UCSD-AML1 (cell line): ENCODE data around the gene WIPF2.
"Not testable (repeated sequence)": the region's sequence is repeated elsewhere in the genome, so short reads cannot be mapped to it uniquely, and the experiment has no call there.

ENCODE experiments used
- DNase-seq: peaks from one replicate; lab custom pipeline; 2025; ENCODE audit not compliant: unreplicated experiment; lab: John Stamatoyannopoulos, UW

WIPF2 gene

DNA sequence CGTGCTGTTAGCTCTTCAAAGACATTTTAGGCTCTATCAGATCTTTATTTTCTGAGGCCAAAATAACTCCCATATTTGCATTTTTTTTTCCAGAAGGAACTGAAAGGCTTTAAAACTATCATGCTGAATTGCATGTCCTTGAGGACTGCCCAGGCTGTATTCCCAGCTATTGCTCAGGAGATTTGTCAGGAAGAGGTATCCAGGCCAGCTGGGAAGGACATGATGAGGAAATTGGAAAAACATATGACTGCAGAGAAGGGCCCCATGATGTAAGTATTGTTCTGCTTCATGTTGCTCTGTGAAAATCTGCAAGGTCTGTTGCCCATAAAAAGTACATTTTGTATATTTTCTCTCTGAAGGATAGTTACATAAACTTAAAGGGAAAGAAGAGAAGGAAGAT lies 74.3 kb downstream of the WIPF2 start:
- DNase-seq = no peak

DNA sequence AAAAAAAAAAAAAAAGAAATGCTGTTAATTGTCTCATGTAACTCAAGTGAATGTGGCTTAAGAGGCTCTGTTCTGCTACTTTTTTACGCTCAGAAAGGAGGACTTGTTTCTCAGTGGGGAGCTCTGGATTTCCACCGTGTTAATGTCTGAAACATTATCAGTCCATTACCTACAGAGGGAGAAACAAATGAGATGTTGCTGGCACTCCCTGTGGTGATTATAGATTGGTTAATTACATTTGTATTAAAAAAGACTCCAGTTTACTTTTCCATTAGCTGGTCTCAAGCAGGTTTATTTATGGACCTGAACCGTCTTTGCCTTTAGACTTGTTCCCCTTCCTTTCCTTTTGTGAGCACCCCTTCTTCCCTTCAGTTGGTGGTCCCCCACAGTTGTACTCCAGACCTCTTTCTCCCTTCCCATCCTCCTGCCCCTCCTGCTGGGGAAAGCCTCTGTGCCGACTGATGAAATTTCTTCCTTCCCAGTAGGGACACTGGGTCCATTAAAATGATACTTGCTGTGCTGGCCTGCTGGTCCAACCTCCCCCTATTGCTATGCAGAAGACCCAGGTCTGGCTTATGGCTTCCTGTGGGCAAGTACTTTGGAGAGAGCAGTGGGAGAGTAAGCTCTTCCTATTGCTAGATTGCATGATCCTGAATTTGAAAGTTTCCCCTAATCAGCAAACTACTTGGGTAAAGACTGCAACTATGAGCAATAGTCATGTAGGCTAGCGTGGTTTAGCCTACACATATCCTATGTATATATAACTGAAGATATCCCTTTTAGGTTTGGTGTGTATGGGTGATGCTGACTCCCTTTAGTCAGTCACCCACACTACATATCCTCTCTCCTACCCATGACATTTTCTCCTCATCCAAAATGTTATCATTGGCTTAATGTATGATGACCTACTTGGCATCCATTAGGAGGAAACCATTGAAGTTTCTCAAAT lies 76.7 kb downstream of the WIPF2 start:
- no peak for DNase-seq

DNA sequence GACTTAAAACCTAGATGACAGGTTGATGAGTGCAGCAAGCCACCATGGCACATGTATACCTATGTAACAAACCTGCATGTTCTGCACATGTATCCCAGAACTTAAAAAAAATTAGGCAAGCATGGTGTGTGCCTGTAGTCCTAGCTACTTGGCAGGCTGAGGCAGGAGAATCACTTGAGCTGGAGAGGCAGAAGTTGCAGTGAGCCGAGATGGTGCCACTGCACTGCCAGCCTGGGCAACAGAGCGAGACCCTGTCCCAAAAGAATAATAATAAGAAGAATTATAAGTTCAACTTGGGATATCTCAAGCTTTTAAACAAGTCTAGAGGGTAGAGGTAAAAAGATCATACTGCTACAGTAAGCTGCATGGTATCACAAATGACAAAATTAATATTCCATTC lies 78.4 kb downstream of the WIPF2 start:
- no peak for DNase-seq

DNA sequence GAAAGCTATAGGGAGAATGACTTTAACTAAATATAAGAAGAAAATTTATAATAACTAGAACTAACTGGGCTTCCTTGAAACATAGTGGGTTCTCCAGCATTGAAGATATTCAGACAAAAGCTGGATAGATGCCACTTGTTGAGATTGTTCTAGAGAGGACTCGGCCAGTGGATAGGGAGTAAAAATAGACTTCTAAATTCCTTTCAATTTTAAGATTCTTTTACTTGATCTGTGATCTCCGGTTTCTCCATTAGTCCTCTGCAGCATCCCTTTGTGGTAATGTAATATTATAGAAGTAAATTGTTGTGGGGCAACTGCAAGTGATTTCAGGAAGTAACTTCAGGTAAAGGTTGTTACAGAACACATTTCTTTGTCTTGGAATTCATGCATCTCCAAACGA lies 79.6 kb downstream of the WIPF2 start:
- no peak for DNase-seq

DNA sequence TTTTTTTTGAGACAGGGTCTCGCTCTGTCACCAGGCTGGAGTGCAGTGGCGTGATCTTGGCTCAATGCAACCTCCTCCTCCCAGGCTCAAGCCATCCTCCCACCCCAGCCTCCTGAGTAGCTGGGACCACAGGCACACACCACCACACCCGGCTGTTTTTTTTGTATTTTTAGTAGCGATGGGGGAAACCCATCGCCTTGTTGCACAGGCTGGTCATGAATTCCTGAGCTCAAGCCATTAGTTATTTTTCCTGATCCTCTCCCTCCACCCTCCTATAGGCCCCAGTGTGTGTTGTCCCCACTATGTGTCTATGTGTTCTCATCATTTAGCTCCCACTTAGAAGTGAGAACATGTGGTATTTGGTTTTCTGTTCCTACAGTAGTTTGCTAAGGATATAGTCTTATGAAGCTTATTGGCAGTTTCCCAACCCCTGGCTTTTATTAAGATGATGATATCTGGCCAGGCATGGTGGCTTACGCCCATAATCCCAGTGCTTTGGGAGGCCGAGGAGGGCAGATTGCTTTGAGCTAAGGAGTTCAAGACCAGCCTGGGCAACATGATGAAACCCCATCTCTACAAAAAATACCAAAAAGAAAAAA lies 80.2 kb downstream of the WIPF2 start:
- not testable (repeated sequence) for DNase-seq

DNA sequence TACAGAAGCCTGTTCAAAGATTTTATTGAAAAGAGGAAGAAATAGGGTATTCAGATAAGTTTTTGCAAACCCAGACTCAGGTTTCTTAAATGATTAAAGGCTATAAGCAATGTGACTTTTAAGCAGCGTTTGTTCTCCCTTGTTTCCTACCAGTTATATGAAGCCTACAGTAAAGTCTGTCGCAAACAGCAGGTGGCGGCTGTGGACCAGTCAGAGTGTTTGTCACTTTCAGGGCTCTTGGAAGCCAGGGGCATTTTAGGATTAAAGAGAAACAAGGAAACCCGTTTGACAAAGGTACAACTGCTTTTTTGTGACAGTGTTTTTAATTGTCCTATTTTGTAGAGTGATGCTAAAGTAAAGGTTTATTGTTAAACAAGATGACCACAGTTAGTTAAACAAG lies 82.2 kb downstream of the WIPF2 start:
- peak; percentile 29 for DNase-seq

DNA sequence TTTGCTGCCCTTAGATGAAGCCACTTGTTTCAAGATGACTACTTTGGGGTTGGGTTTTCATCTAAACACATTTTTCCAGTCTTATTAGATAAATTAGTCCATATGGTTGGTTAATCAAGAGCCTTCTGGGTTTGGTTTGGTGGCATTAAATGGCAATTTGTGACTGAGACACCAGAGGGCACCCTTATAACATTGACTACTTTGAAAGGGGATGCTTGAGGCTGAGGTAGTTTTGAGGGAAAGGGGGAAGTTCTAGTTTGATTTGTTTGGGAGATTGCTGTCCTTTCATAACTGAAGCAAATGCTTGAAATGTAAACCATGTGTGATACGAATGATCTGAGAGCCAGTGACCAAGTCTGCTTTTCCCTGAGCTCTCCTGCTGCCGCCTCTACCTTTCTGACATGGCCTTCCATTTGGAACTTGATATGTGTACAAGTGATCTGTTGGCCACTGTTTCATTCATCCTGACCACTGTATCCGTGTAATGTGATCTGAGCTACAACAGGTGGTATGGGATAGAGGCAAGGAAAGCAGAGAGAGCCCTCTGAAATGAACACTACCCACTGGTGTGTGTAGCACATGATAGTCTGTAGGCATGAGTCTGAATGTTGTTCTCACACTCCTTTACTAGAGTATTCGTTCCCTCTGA lies 84.0 kb downstream of the WIPF2 start:
- no peak for DNase-seq

DNA sequence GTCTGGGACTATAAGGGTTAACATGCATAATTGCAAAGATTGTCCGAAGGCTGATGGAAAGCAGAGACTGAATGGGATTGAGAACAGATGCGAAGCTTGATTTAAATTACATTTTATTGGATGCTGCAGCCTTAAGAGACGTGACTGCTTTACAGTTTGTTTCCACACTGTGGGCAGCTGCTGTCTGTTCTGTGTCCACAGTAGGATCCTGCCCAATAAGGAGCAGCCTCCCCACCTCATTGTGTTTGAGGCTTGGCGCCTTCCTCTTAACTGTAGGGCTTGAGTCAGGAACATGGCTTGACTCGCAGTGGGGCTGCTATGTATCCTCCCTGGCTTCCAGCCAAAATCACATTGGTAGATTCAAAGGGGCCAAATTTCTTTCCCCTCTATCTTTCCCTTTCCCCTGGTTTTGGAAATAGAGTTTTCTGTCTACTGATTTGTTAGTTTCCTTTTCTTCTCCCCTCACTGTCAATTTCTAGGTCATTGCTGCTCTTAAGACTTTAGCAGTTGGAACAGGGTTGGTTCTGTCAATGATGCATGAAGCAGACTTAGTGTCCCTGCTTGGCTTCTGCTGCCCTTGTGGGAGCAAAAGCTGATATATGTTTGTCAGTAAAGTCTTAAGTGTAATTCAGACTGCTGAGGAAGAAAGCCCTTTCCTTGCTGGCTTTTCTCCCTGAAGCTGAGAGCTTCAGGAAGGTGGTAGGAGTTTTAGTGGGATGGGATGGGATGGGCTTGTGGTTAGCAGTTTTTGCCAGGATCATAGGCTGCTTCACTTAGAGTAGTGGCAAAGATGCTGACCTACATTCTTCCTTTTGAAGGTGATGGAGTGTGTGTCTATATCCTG lies 84.8 kb downstream of the WIPF2 start:
- DNase-seq = no peak

DNA sequence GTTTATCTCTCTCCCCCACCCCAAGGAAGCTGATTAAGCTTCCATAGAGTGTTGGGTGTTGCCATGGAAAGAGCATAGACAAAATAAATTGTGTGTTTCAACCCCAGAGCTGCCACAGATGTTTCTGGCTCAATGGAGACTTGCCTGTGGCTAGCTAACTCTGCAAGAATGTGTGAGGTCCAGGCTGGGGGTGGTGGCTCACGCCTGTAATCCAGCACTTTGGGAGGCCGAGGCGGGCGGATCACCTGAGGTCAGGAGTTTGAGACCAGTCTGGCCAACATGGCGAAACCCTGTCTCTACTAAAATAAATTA lies 85.4 kb downstream of the WIPF2 start:
- DNase-seq = not testable (repeated sequence)

DNA sequence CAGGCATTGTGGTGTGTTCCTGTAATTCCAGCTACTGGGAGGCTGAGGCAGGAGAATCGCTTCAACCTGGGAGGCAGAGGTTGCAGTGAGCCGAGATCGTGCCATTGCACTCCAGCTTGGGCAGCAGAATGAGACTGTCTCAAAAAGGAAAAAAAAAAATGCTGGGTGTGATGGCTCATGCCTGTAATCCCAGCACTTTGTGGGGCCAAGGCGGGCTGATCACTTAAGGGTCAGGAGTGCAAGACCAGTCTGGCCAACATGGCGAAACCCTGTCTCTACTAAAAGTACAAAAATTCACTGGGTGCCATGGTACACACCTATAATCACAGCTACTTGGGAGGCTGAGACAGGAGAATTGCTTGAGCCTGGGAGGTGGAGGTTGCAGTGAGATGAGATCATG lies 85.8 kb downstream of the WIPF2 start:
- not testable (repeated sequence) for DNase-seq

DNA sequence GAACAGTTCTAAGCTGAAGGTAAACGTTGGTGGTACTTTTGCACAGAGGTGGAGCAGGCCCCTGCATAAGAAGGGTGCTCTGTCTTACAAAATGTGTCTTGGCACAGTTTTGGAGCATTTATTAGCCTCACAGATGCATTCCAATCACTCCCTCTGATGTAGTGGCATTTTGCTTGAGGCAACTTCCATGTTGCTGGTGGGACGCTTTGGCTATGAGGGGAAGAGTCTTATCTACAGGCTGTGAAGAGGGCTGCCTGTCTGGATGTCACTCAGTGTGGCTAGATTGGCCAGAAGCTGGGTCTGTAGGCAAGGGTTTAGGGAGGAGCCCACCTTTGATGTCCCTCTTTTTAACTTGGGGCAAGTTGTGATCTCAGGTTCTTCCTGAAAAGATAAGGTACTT lies 87.3 kb downstream of the WIPF2 start:
- DNase-seq = no peak

DNA sequence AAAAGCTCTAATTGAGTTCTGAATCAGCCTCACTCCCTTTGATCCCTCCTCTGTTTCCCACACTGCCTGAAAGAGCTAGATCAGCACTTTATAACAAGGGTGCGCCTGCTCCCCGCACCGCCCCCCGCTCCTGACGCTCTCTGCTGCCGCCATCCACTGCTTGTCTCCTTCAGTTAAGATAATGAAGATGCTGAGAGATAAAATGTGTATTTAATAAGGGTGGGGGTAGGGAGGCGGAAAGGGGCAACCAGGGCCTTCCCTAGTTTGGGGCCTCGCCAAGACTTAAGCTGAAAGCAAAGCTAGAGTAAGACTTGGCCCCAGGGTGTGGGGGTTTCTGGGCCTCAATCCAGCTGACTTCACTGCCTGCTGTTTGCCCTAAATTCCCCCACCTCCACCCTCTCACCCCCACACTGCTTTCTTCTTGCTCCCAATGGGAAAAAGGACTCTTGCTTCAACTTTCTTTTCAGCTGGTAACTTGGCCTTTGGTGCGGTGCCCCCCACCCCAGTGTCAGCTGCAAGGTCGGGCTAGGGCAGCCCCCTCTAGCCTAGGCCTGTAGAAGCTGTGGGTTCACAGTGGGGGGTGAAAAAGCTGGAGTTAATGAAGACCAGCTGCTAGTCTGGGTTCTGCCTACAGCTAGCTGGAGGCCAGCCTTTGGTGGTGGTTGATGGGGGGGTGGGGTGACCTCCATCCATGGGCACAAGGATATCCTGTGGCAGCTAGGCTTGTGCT lies 88.1 kb downstream of the WIPF2 start:
- DNase-seq = peak; percentile 55

DNA sequence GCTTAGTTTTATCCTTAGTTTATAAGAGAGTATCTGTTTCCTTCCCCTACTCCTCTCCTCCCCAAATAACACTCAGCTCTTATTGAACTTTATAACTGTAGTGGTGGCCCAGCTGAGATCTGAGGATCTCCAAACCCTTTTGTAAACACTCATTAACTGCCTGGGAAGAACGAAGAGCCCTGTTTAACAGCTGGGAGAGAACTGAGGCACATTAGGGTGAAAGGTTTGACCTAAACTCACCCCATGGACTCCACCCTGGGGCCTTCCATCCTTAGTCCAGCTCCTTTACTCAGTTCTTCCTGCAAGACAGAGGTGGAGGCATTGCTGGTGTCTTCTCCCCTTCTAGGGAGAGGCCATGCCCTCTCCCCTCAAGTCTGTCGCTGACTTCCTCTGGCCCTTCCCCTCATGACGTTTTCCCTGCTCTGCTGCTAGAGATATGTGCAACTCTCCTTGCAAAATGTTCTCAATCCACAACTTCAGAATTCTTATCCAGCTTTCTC lies 88.7 kb downstream of the WIPF2 start:
- DNase-seq = peak; percentile 47

DNA sequence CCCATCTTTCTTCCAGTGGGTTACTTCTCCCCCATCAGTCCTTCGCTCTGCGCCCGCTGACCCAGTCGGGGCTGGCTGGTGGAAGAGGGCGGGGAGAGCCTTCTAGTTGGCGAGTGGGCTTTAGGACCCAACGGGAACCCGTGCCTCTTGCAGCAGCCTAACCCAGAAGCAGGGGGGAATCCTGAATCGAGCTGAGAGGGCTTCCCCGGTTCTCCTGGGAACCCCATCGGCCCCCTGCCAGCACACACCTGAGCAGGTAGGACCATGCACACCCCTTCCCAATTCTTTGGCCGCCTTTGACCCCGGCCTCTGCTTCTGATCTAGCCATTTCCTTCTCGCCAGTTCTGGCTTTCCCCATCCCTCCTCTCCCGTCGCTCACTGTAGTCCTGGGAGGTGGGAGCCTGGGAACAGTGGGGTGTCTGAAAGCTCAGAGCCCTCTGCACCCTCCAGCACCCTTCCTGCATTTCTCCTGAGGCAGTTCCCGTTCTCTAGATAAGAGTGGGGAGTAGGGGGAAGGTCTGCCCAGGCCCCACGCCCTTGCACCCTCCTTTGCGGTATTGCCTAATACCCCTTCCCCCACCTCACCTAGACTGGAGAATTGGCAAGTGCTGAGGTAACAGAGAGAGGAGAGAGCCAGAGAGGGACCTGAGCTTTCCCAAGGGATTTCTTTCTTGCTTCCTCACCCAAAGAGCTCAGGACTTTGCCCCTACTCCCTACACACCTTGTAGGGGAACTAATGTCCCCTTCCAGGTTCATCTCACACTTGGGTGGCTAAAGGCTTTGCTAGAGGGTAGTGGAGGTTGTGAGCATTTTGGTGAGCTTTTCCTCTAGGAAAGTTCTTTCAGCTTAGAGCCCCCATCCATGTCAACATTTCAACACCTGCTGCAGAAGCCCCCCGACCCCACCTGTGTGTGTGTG lies 90.2 kb downstream of the WIPF2 start, which contains the start of gene RARA:
Gene RARA (plus strand): TSS at position 150 of the 918 bp plus-strand sequence. CDS start 22,039 bp downstream, outside the sequence.
- DNase-seq = no peak

DNA sequence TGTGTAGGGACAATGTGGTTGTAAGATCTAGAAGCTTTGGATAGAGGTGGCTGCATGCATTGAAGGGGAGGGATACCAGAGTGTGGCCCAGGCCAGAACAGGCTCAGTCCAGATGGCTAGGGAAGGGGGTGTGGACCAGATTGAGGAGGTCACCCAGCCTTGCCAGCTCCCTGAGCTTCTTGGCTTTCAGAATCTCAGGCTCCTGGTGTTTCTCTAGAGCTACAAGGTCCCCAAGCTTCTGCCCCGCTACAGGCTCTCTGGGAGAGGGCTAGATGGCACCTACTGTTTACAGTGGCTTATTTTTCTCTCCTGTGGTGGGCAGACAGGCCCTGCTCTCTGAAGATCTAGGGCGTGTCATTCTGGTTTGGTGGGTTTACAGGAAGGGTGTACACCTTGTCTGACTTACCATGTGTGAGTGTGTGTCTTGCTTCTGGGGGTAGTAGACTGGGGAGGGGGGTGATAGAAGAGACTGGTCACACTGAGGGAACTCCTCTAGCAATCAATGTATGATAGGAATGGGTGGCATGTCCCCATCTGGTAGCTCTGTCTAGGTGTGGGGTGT lies 90.9 kb downstream of the WIPF2 start:
- no peak for DNase-seq

DNA sequence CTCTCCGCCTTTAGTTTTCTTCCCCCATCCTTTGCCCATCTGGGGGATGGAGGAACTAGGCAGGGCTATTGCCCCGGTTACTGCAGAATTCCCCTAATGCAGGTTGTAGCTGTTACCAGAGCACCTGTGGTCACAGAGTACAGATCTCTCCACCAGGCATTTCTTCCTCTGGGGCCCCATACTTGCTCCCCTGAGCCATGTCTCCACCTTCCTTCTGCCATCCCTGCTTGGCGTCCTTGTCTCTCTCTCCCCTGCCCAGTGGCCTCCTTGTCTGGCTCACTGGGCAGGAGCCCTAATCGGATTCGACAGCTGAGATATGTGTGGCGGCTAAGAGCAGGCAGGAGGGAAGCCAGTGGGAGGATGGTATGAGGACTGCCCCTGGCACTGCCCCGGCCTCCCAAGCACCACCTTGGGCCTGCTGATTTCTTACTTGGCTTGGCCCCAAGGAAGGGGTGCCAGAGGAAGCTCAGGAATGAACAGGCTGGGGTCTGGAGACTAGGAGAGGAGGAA lies 91.8 kb downstream of the WIPF2 start:
- no peak for DNase-seq

DNA sequence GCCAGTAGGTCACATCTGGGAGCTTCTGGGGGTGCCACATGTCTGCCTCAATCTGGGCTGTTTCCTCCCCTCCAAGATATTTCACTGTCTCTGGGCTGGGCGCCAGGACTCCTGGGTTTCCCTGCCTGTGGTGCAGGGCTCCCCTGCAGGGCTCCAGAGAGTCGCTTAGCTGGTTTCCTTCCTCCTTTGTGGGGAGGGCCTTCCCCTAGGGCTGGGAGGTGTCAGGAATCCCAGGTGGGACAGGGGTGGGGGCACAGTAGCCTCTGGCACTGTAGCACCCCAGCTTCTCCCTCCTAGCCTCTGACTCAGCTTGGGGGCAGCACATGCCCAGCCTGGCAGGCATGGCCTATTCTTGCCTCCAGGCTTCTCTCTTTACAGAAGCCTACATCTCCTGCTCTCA lies 92.5 kb downstream of the WIPF2 start:
- no peak for DNase-seq

DNA sequence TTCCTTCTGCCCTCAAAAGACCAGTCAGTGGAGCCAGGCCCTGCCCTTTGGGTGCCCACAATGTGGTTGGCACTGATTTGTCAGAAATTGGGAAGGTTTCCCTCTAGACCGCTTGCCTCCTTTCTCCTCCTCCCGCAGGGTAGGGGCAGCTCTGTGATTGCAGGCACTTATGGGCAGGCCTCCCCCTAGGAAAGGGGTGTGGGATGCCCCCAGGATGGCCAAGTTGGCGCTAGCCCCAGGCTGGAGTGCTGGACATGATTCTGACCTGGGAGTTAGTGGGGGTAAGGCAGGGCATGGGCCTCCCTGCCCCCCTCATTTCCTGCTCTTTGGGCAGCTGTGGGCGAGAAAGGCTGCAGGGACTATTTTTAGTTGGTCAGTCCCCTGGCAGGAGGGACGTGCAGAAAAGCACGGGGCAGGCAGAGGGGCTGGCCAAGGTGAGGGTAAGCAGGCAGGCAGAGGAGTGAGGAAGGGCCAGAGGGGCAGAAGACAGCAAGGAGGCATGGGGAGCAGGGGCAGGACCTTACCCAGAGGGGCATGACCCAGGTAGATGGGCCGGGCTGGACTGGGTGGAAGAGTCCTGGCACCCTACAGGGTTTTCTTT lies 93.1 kb downstream of the WIPF2 start:
- DNase-seq = no peak
